GM12801 (cell line): ENCODE results near the gene CNOT2.

Source experiments
- TF ChIP-seq, protein P1 (sequence below): IDR thresholded peaks from one replicate; pipeline ENCODE4 v1.5.1; 2011; ENCODE audit warnings: control low read depth; ENCODE audit not compliant: insufficient read length; ENCODE audit errors: extremely low read depth

The CNOT2 gene

DNA sequence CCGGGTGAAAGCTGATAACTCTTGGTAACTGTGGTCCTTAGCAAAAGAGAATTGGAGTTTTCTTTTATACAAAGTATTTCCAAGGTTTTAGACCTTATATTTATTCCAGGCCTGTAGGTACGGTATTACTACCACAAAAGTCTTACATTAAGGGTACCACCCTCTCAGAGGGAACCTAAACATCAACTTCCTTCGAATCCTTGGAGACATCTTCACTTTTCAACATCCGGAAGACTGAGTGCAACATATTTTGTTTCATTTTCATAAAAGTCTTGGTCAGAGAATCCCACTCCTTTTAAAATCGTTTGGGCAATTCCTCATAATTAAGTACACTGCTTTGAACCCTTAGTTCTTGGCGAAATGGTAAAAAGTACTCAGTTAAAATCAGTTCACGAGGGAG is 1.2 kb downstream of the CNOT2 start:
- TF ChIP-seq, protein P1, sequence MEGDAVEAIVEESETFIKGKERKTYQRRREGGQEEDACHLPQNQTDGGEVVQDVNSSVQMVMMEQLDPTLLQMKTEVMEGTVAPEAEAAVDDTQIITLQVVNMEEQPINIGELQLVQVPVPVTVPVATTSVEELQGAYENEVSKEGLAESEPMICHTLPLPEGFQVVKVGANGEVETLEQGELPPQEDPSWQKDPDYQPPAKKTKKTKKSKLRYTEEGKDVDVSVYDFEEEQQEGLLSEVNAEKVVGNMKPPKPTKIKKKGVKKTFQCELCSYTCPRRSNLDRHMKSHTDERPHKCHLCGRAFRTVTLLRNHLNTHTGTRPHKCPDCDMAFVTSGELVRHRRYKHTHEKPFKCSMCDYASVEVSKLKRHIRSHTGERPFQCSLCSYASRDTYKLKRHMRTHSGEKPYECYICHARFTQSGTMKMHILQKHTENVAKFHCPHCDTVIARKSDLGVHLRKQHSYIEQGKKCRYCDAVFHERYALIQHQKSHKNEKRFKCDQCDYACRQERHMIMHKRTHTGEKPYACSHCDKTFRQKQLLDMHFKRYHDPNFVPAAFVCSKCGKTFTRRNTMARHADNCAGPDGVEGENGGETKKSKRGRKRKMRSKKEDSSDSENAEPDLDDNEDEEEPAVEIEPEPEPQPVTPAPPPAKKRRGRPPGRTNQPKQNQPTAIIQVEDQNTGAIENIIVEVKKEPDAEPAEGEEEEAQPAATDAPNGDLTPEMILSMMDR = no peak

DNA sequence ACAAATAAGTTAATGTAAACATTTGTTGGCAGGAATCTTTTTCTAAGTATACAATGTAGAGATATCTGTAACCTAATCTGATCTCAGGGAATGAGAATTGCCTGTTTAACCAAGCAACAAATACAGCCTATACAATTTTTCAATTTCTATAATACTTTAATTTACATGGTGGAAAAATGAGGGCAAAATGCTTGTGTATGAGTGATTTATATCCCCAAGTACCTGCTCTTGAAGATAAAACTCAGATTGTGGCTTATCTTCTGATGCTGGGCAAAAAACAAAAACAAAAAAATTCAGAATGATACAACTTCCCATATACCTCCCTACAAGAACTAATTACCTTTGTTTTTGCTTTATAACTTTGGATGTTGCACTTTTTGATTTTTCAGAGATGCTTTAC is 2.2 kb downstream of the CNOT2 start:
- TF ChIP-seq, protein P1 = no peak

DNA sequence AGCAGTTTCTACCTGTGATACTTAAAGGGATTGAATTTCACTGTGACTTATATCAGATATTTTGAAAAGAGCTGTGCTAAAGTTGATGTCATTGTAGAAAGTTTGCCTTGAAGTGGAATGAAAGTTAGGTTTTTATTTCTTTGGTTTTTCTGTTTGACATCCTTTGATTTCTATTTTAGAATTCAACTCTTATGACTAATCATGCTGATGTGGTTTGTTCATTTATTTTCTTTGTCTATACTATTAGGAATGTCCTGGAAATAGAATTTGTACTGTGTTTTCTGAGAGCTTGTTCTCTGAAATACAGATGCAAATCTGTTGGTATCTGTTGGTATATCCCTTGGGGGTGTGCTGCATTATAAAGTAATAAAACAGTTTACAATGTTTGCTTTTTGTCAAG is 3.3 kb downstream of the CNOT2 start:
- TF ChIP-seq, protein P1 = no peak

DNA sequence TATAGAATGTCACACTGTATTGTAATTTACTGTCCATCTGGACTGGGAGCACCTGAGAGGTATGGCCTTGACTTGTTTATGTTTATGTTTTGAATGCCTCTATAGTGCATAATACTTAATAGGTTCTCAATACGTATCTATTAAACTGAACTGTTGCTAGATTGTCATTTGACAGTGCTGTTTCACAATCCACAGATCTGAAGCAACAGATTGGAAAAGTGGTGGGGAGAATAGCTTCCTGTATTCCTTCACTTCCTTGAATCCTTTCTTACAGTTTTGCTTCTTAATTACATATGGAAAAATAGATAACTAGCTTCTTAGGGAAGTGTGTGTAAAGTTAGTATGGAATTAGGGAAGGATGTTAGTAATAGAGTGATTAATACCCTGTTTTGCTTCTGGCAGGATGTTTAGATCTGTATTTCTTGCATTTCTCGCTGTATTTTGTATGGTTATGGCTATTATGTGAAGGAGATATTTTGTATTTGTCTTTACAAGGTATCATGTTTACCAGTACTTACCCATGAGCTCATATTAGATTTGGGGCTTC is 4.5 kb downstream of the CNOT2 start:
- TF ChIP-seq, protein P1 = no peak

DNA sequence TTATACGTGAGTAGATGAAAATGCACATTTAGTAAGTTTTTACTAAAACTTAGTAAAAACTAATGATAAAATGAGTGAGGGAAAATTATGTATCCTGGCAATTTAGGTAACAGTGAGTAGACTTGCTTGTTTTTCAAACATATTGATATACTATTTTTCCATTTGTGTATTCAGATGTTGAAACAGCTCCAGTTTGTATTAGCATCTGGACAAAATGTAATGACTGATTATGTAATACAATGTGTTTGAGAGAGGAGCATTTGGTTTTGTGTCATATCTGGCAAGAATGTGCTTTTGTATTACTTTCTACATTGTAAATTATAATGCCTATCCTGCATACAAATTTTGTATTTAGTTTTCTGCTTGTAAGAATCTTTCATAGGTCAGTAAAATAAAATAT is 5.6 kb downstream of the CNOT2 start:
- TF ChIP-seq, protein P1 = no peak

DNA sequence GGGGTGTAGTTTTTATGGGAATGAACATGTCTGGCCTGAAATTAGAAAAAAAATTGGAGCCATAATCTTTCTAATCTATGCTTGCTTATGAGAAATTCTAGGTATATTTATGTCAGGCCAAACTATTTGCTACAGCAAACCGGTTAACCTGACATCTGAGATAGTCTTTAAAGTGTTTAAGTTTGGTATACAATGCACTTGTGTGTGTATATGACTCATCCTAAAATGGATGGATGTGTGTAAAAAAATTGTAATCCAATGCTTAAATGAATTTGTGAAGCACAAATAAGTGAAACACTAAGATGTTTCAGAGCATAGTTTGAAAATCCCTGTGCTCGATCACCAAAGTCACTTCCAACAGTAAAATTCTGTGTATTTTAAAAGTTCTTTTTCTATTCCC is 6.7 kb downstream of the CNOT2 start:
- TF ChIP-seq, protein P1 = no peak

DNA sequence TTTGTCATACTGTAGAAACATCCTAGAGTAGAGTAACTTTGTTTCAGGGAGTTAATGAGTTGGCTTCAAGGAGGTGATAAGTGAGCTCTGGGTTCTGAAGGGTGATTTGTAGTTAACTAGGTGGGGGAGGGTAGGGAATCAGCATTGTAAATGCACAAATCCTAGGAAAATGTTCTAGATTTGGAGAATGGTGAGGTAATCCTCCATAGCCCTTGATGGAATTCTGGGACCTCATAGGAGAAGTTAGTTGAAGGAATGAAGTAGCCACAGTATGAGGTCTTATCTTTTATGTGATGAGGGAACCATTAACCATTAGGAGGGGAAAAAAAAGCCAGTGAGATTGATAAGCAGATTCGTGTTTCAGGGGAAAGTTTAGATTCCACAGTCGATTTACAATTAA is 8.0 kb downstream of the CNOT2 start:
- TF ChIP-seq, protein P1 = no peak
